ENCODE data around the gene FGFBP2. TPM values are rescaled to one million over a fixed set of nuclear protein-coding genes. Genes with fewer than 3 reads are reported as not detected.

Gene FGFBP2
- total and polyA plus RNA-seq, 5 experiments from 2014 or later, result 6.0 to 118 (median 13.3) TPM

- peaks cover 4 to 13% (median 8%) of the 10 kb centered on the region in 5 donors for H3K27me3 Mint-ChIP-seq
- DNase-seq, result no peak
- no peak overlapping the region for H3K27ac Mint-ChIP-seq
- POLR2A ChIA-PET, result no interaction called here
- no peaks in the 10 kb centered on the region for H3K9me3 Mint-ChIP-seq
- H3K36me3 Mint-ChIP-seq, result no peaks in the 10 kb centered on the region
- no peak for ATAC-seq
- H3K4me3 Mint-ChIP-seq, result no peak overlapping the region
- peaks cover 2 to 8% (median 7%) of the 10 kb centered on the region in 4 donors for H3K4me1 Mint-ChIP-seq
These were observed 26.4 kb upstream of the FGFBP2 start for GRCh38 chr4:15989424-15989823.

GRCh38 chr4:15988222-15988621 is 25.2 kb upstream of the FGFBP2 start:
- Mint-ChIP-seq H3K4me1 (peaks cover 2 to 8% (median 7%) of the 10 kb centered on the region in 4 donors), H3K27me3 (peaks cover 4 to 13% (median 8%) of the 10 kb centered on the region in 5 donors), H3K4me3 (no peak overlapping the region), H3K9me3 (no peaks in the 10 kb centered on the region), H3K27ac (no peak overlapping the region), H3K36me3 (no peaks in the 10 kb centered on the region)
- ATAC-seq, result no peak
- POLR2A ChIA-PET, result no interaction called here
- no peak for DNase-seq

- POLR2A ChIA-PET, result no interaction called here
- H3K4me1 Mint-ChIP-seq, result peaks cover 2 to 4% (median 3%) of the 10 kb centered on the region in 4 donors
- H3K9me3 Mint-ChIP-seq, result no peaks in the 10 kb centered on the region
- no peaks in the 10 kb centered on the region for H3K36me3 Mint-ChIP-seq
- peaks cover 5 to 13% (median 8%) of the 10 kb centered on the region in 5 donors for H3K27me3 Mint-ChIP-seq
- H3K27ac Mint-ChIP-seq, result no peak overlapping the region
- no peak for DNase-seq
- no peak for ATAC-seq
- H3K4me3 Mint-ChIP-seq, result no peak overlapping the region
These were observed 23.9 kb upstream of the FGFBP2 start for GRCh38 chr4:15986907-15987306.

GRCh38 chr4:15983610-15984009 is 20.6 kb upstream of the FGFBP2 start:
- Mint-ChIP-seq H3K27me3 (peaks cover under 1 to 4% (median 1%) of the 10 kb centered on the region in 5 donors), H3K4me1 (no peaks in the 10 kb centered on the region), H3K9me3 (no peaks in the 10 kb centered on the region), H3K27ac (no peak overlapping the region), H3K36me3 (no peaks in the 10 kb centered on the region), H3K4me3 (no peak overlapping the region)
- POLR2A ChIA-PET, result no interaction called here
- DNase-seq (no peak), ATAC-seq (no peak)

GRCh38 chr4:15982842-15983524 is 20.0 kb upstream of the FGFBP2 start:
- H3K27ac Mint-ChIP-seq, result no peak overlapping the region
- H3K36me3 Mint-ChIP-seq, result no peaks in the 10 kb centered on the region
- POLR2A ChIA-PET, result no interaction called here
- ATAC-seq, result no peak
- no peak for DNase-seq
- no peak overlapping the region for H3K4me3 Mint-ChIP-seq
- no peaks in the 10 kb centered on the region for H3K9me3 Mint-ChIP-seq
- no peaks in the 10 kb centered on the region for H3K4me1 Mint-ChIP-seq
- H3K27me3 Mint-ChIP-seq, result peaks cover 0 to 4% (median 1%) of the 10 kb centered on the region in 5 donors

GRCh38 chr4:15976456-15977447 is 13.8 kb upstream of the FGFBP2 start:
- Mint-ChIP-seq H3K27ac (no peak overlapping the region), H3K4me1 (peaks cover 0 to 1% (median 0%) of the 10 kb centered on the region in 4 donors), H3K27me3 (peaks cover 0 to 4% (median 0%) of the 10 kb centered on the region in 5 donors), H3K36me3 (no peaks in the 10 kb centered on the region), H3K4me3 (no peak overlapping the region), H3K9me3 (no peaks in the 10 kb centered on the region)
- ATAC-seq, result no peak
- no peak for DNase-seq
- POLR2A ChIA-PET, result no interaction called here

GRCh38 chr4:15971068-15971801 is 8.3 kb upstream of the FGFBP2 start:
- no peaks in the 10 kb centered on the region for H3K4me1 Mint-ChIP-seq
- peaks cover 0 to 3% (median 0%) of the 10 kb centered on the region in 5 donors for H3K27me3 Mint-ChIP-seq
- POLR2A ChIA-PET, result no interaction called here
- H3K27ac Mint-ChIP-seq, result peak overlapping the region in 1 of 10 donors; percentile 36
- DNase-seq (no peak), ATAC-seq (no peak)
- H3K9me3 Mint-ChIP-seq, result peaks cover 0 to 5% (median 0%) of the 10 kb centered on the region in 9 donors
- no peak overlapping the region for H3K4me3 Mint-ChIP-seq
- H3K36me3 Mint-ChIP-seq, result no peaks in the 10 kb centered on the region

GRCh38 chr4:15968551-15969300 is 5.8 kb upstream of the FGFBP2 start:
- no peak overlapping the region for H3K4me3 Mint-ChIP-seq
- POLR2A ChIA-PET, result no interaction called here
- peaks cover 0 to 2% (median 0%) of the 10 kb centered on the region in 5 donors for H3K27me3 Mint-ChIP-seq
- peaks cover 0 to 8% (median 0%) of the 10 kb centered on the region in 9 donors for H3K9me3 Mint-ChIP-seq
- peaks cover 3 to 7% (median 6%) of the 10 kb centered on the region in 4 donors for H3K4me1 Mint-ChIP-seq
- ATAC-seq (no peak), DNase-seq (no peak)
- no peaks in the 10 kb centered on the region for H3K36me3 Mint-ChIP-seq
- H3K27ac Mint-ChIP-seq, result peak overlapping the region in 1 of 10 donors; percentile 24

- peaks cover 0 to 8% (median 0%) of the 10 kb centered on the region in 9 donors for H3K9me3 Mint-ChIP-seq
- H3K4me1 Mint-ChIP-seq, result peaks cover 16 to 36% (median 27%) of the 10 kb centered on the region in 4 donors
- no peak overlapping the region for H3K4me3 Mint-ChIP-seq
- H3K36me3 Mint-ChIP-seq, result no peaks in the 10 kb centered on the region
- peaks cover 0 to 2% (median 0%) of the 10 kb centered on the region in 5 donors for H3K27me3 Mint-ChIP-seq
- no peak for ATAC-seq
- no peak for DNase-seq
- peak overlapping the region in 4 of 10 donors; percentile 1 to 78 (median 72) for H3K27ac Mint-ChIP-seq
- POLR2A ChIA-PET, result no interaction called here
These were observed 2.4 kb upstream of the FGFBP2 start for GRCh38 chr4:15965325-15965724.

GRCh38 chr4:15964159-15964558 is 1.2 kb upstream of the FGFBP2 start:
- POLR2A ChIA-PET, result interaction anchor here (0.6 kb wide), 2 partner anchors 32 to 81 kb away, joined by 3 to 4 read pairs; no protein-coding TSS in a partner anchor

GRCh38 chr4:15963576-15963975 is 601 bp upstream of the FGFBP2 start:
- peak in 8 of 10 donors; percentile 9 to 82 (median 62) for DNase-seq
- Mint-ChIP-seq H3K27ac (peak overlapping the region in 9 of 10 donors; percentile 71 to 96 (median 91)), H3K27me3 (peaks cover 0 to 2% (median 0%) of the 10 kb centered on the region in 5 donors), H3K4me3 (peak overlapping the region; percentile 58 to 85 (median 80)), H3K9me3 (peaks cover 0 to 8% (median 0%) of the 10 kb centered on the region in 9 donors), H3K4me1 (peaks cover 16 to 36% (median 29%) of the 10 kb centered on the region in 4 donors), H3K36me3 (no peaks in the 10 kb centered on the region)
- peak; percentile 71 to 79 for ATAC-seq
- POLR2A ChIA-PET, result interaction anchor here (0.6 to 2.0 kb wide), 4 partner anchors 32 to 308 kb away, joined by 3 to 7 read pairs (median 5); partner anchors contain the start of gene FBXL5

More at GRCh38 chr4:15964159-15964558, 1.2 kb upstream of the FGFBP2 start:
- Mint-ChIP-seq H3K27me3 (peaks cover 0 to 2% (median 0%) of the 10 kb centered on the region in 5 donors), H3K36me3 (no peaks in the 10 kb centered on the region), H3K27ac (peak overlapping the region in 8 of 10 donors; percentile 51 to 92 (median 71)), H3K4me1 (peaks cover 16 to 36% (median 29%) of the 10 kb centered on the region in 4 donors), H3K9me3 (peaks cover 0 to 8% (median 0%) of the 10 kb centered on the region in 9 donors), H3K4me3 (peak overlapping the region in 3 of 10 donors; percentile 23 to 56 (median 34))
- DNase-seq (no peak), ATAC-seq (no peak)

Measured in naive thymus-derived CD8-positive, alpha-beta T cell (primary cell).